HG02870 (cell line): Measurements from ENCODE around the gene VPS16.

Experiments
- ATAC-seq: cut with Tn5 transposase; IDR thresholded peaks from one replicate; pipeline ENCODE4 v1.9.1; 2021; ENCODE audit warnings: mild to moderate bottlenecking, moderate library complexity; ENCODE audit not compliant: unreplicated experiment

VPS16 gene

GRCh38 chr20:2840138-2840966, at the start of gene VPS16, which contains the start of gene PCED1A:
Gene VPS16, plus strand, starts transcription at chr20:2840745. Its CDS starts 30 bp downstream, at chr20:2840775.
Gene PCED1A, minus strand, starts transcription at chr20:2840655. Its CDS starts 743 bp downstream, at chr20:2839912.
- peak; percentile 94 for ATAC-seq

GRCh38 chr20:2793471-2793870, 47.1 kb upstream of the VPS16 start:
- ATAC-seq: no peak

- ATAC-seq: no peak
Observed at GRCh38 chr20:2794202-2794748, 46.3 kb upstream of the VPS16 start.

- ATAC-seq: no peak
Observed at GRCh38 chr20:2794866-2795447, 45.6 kb upstream of the VPS16 start.

GRCh38 chr20:2795451-2795850, 45.1 kb upstream of the VPS16 start:
- no peak for ATAC-seq

- ATAC-seq: no peak
Observed at GRCh38 chr20:2796011-2796660, 44.4 kb upstream of the VPS16 start.

- ATAC-seq: no peak
Observed at GRCh38 chr20:2797136-2797983, 43.2 kb upstream of the VPS16 start.

GRCh38 chr20:2798095-2798805, 42.3 kb upstream of the VPS16 start:
- no peak for ATAC-seq

- no peak for ATAC-seq
Observed at GRCh38 chr20:2798814-2799213, 41.7 kb upstream of the VPS16 start.

GRCh38 chr20:2799271-2799670, 41.3 kb upstream of the VPS16 start:
- ATAC-seq: no peak

GRCh38 chr20:2799688-2800520, 40.6 kb upstream of the VPS16 start:
- ATAC-seq: no peak

- ATAC-seq: no peak
Observed at GRCh38 chr20:2800521-2801285, 39.8 kb upstream of the VPS16 start, which contains the start of gene CPXM1. Gene CPXM1, minus strand, starts transcription at chr20:2800627. Its CDS starts 55 bp downstream, at chr20:2800572.

GRCh38 chr20:2801286-2801728, 39.2 kb upstream of the VPS16 start:
- ATAC-seq: no peak

GRCh38 chr20:2804041-2804828, 36.3 kb upstream of the VPS16 start:
- ATAC-seq: no peak

- ATAC-seq: no peak
Observed at GRCh38 chr20:2804852-2805688, 35.5 kb upstream of the VPS16 start.

GRCh38 chr20:2805689-2806350, 34.7 kb upstream of the VPS16 start:
- no peak for ATAC-seq
